NT2/D1 (cell line): ENCODE measurements around the gene OPA3.

ENCODE experiments used
- DNase-seq: peaks from one replicate; pipeline ENCODE4 v3.0.0-alpha.2; 2011; ENCODE audit warnings: low read depth, low spot score
- H3K27me3 ChIP-seq: 2 replicates; pipeline ENCODE4 v1.6.0; 2011; ENCODE audit warnings: mild to moderate bottlenecking; ENCODE audit not compliant: insufficient read length, insufficient read depth
- H3K36me3 ChIP-seq: 2 replicates; pipeline ENCODE4 v1.6.1; 2011; ENCODE audit warnings: mild to moderate bottlenecking, low read length, mixed read lengths; ENCODE audit not compliant: insufficient read depth, insufficient read length
- H3K4me1 ChIP-seq: 2 replicates; pipeline ENCODE4 v1.5.1; 2011; ENCODE audit not compliant: insufficient read depth, insufficient read length
- H3K4me3 ChIP-seq: 2 replicates; pipeline ENCODE4 v1.5.1; 2011; ENCODE audit warnings: low read depth; ENCODE audit not compliant: insufficient read length
- H3K9ac ChIP-seq: 2 replicates; pipeline ENCODE4 v1.6.0; 2011; ENCODE audit warnings: low read depth; ENCODE audit not compliant: insufficient read length
- H3K9me3 ChIP-seq: 2 replicates; pipeline ENCODE4 v1.5.1; 2011; ENCODE audit warnings: mild to moderate bottlenecking, low read length; ENCODE audit not compliant: insufficient read depth
- SUZ12 ChIP-seq: IDR thresholded peaks from 2 replicates; pipeline ENCODE4 v1.6.1; 2011; ENCODE audit not compliant: insufficient read length, insufficient read depth; ENCODE audit errors: extremely low read depth
- YY1 ChIP-seq: IDR thresholded peaks from 2 replicates; pipeline ENCODE4 v1.6.1; 2011; ENCODE audit not compliant: insufficient read length, insufficient read depth
- ZNF274 ChIP-seq: IDR thresholded peaks from 2 replicates; pipeline ENCODE4 v1.6.1; 2011; ENCODE audit warnings: mild to moderate bottlenecking, low read depth, low read length

The OPA3 gene

GRCh38 chr19:45477713-45478453, 106.7 kb downstream of the OPA3 start:
- DNase-seq, result no peak
- no peaks in the 10 kb centered on the region for H3K27me3 ChIP-seq
- peak overlapping the region; percentile 39 for H3K4me3 ChIP-seq
- H3K9me3 ChIP-seq, result no peaks in the 10 kb centered on the region
- TF ChIP-seq SUZ12 (no peak), ZNF274 (no peak), YY1 (no peak)
- peak overlapping the region; percentile 66 for H3K9ac ChIP-seq
- H3K4me1 ChIP-seq, result peaks cover 3% of the 10 kb centered on the region
- H3K36me3 ChIP-seq, result no peaks in the 10 kb centered on the region
